Smooth muscle cell (in vitro differentiated cells): ENCODE measurements around the gene KCNAB1. TPM values are rescaled to one million over a fixed set of nuclear protein-coding genes. Genes with fewer than 3 reads are reported as not detected.

Experiments used
- DNase-seq: peaks from one replicate; lab custom pipeline; 2025; ENCODE audit not compliant: unreplicated experiment; lab: John Stamatoyannopoulos, UW
- H2AFZ ChIP-seq: fragments of 200-600 bp; sonication (generic); 2 replicates; pipeline ENCODE4 v1.6.0; 2016; ENCODE audit warnings: antibody characterized with exemption, low read depth, mild to moderate bottlenecking
- H3F3A ChIP-seq: fragments of 200-600 bp; sonication (generic); 2 replicates; pipeline ENCODE4 v1.6.0; 2017; ENCODE audit warnings: antibody characterized with exemption, low read depth
- H3K27ac ChIP-seq: fragments of 200-600 bp; sonication (generic); 2 replicates; pipeline ENCODE4 v1.5.1; 2016; ENCODE audit warnings: low read depth, mild to moderate bottlenecking
- H3K27me3 ChIP-seq: fragments of 200-600 bp; sonication (generic); 2 replicates; pipeline ENCODE4 v1.6.1; 2016; ENCODE audit warnings: low read depth, mild to moderate bottlenecking
- H3K36me3 ChIP-seq: fragments of 200-600 bp; sonication (generic); 2 replicates; pipeline ENCODE4 v1.5.1; 2016; ENCODE audit warnings: low read depth
- H3K4me1 ChIP-seq: fragments of 200-600 bp; sonication (generic); 2 replicates; pipeline ENCODE4 v1.5.1; 2016; ENCODE audit warnings: low read depth
- H3K4me2 ChIP-seq: fragments of 200-600 bp; sonication (generic); 2 replicates; pipeline ENCODE4 v1.6.0; 2016; ENCODE audit warnings: mild to moderate bottlenecking
- H3K4me3 ChIP-seq: fragments of 200-600 bp; sonication (generic); 2 replicates; pipeline ENCODE4 v1.5.1; 2016; ENCODE audit warnings: mild to moderate bottlenecking
- H3K79me2 ChIP-seq: fragments of 200-600 bp; sonication (generic); 2 replicates; pipeline ENCODE4 v1.6.0; 2016; ENCODE audit warnings: low read depth, mild to moderate bottlenecking
- H3K9ac ChIP-seq: fragments of 200-600 bp; sonication (generic); 2 replicates; pipeline ENCODE4 v1.6.0; 2016; ENCODE audit warnings: low read depth
- H3K9me3 ChIP-seq: fragments of 200-600 bp; sonication (generic); replicated peaks from 2 replicates; pipeline ENCODE4 v1.5.1; 2016; ENCODE audit warnings: low read depth
- H4K20me1 ChIP-seq: fragments of 200-600 bp; sonication (generic); 2 replicates; pipeline ENCODE4 v1.6.0; 2016; ENCODE audit warnings: low read depth
- WGBS: methylation state at CpG from one replicate; pipeline ENCODE4 v1.1.7; 2016; ENCODE audit warnings: low lambda C conversion rate; 5-methylcytosine and 5-hydroxymethylcytosine counted together
- polyA plus RNA-seq: library from polyadenylated mRNA; unstranded; fragments of >200 nt; fragmentation: Nextera tagmentation; extraction: Ambion mirVana; gene quantifications from 2 replicates; pipeline ENCODE4 v1.2.1, GENCODE V29; 2016
- total RNA-seq: library from RNA; depleted of rRNA; stranded (reverse); fragments of >200 nt; gene quantifications from 2 replicates; pipeline ENCODE4 v1.2.3, GENCODE V29; 2014
- TF ChIP-seq, protein P1 (sequence below): fragments of 200-600 bp; sonication (generic); IDR thresholded peaks from 2 replicates; pipeline ENCODE4 v1.5.1; 2017; ENCODE audit warnings: borderline replicate concordance, mild to moderate bottlenecking, antibody characterized with exemption; ENCODE audit not compliant: insufficient read depth, poor library complexity, severe bottlenecking

Gene KCNAB1
- total and polyA plus RNA-seq, 2 experiments from 2014 or later: 0.36 to 1.0 TPM

DNA sequence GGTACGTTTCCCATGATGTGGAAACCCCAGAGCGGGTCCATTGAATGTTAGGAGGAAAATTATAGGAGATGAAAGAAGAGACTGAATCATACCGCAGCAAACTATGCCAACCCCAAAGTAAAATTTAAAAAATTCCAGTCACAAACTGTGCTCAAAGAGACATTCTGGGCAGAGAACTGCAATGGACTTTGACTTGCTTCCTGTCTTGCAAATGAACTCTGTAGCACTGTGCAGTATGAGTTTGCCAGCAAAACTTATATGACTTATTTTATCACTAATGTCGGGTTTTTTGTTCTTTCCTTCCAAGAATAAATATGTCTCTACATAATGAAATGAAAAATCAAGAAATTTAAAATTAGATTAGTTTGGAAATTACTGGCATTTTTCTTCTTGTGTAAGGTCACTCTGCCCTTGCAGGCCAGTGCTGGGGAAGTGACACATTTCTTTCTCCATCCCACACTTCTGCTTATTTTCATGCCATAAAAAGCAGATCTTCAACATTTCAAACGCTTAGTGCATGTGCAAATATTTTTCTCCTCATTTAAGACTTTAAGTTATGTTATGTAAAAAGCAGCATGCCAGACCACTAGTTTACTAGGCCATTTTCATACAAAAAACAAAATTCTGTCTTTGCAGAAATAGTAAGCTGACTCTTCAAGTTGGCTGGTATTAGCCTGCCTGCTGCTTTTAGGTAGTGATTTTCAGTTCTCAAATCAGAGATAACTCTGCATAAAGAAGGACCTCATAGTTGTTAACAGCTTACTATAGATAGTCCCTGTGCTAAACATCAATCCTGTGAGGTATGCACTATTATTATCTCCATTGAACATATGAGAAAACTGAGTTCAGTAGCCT, 466.8 kb downstream of the KCNAB1 start:
- H3K79me2 ChIP-seq: no peaks in the 10 kb centered on the region

GRCh38 chr3:156587760-156588069, 467.3 kb downstream of the KCNAB1 start:
- H3K27ac ChIP-seq: no peak overlapping the region
- H3K4me3 ChIP-seq: no peak overlapping the region
- TF ChIP-seq, protein P1, sequence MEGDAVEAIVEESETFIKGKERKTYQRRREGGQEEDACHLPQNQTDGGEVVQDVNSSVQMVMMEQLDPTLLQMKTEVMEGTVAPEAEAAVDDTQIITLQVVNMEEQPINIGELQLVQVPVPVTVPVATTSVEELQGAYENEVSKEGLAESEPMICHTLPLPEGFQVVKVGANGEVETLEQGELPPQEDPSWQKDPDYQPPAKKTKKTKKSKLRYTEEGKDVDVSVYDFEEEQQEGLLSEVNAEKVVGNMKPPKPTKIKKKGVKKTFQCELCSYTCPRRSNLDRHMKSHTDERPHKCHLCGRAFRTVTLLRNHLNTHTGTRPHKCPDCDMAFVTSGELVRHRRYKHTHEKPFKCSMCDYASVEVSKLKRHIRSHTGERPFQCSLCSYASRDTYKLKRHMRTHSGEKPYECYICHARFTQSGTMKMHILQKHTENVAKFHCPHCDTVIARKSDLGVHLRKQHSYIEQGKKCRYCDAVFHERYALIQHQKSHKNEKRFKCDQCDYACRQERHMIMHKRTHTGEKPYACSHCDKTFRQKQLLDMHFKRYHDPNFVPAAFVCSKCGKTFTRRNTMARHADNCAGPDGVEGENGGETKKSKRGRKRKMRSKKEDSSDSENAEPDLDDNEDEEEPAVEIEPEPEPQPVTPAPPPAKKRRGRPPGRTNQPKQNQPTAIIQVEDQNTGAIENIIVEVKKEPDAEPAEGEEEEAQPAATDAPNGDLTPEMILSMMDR: no peak
- 68% methylated on average over 1 of the region's 1 CpG for WGBS
- H2AFZ ChIP-seq: no peak overlapping the region
- H3K4me2 ChIP-seq: no peak overlapping the region
- H3K36me3 ChIP-seq: no peaks in the 10 kb centered on the region
- no peak for DNase-seq
- H3F3A ChIP-seq: no peaks in the 10 kb centered on the region
- H3K9me3 ChIP-seq: no peaks in the 10 kb centered on the region
- no peaks in the 10 kb centered on the region for H3K79me2 ChIP-seq
- H3K4me1 ChIP-seq: no peaks in the 10 kb centered on the region
- H3K27me3 ChIP-seq: no peaks in the 10 kb centered on the region
- no peak overlapping the region for H3K9ac ChIP-seq
- no peaks in the 10 kb centered on the region for H4K20me1 ChIP-seq

More for the DNA sequence above, 466.8 kb downstream of the KCNAB1 start:
- TF ChIP-seq, protein P1: no peak
- Histone ChIP-seq H3K36me3 (no peaks in the 10 kb centered on the region), H3K9ac (no peak overlapping the region), H3K9me3 (no peaks in the 10 kb centered on the region), H3K4me3 (no peak overlapping the region), H3K4me2 (no peak overlapping the region), H4K20me1 (no peaks in the 10 kb centered on the region), H3K4me1 (no peaks in the 10 kb centered on the region), H3F3A (no peaks in the 10 kb centered on the region), H3K27ac (no peak overlapping the region), H2AFZ (no peak overlapping the region), H3K27me3 (no peaks in the 10 kb centered on the region)
- DNase-seq: no peak
- 76% methylated on average over 5 of the region's 5 CpGs for WGBS

Other genes starting within 250 kb of the KCNAB1 start
- gene GMPS, start 249.9 kb upstream of the KCNAB1 start, total RNA-seq: 52.1 and 72.9 TPM in 2 replicates
- 57.3 and 64.5 TPM in 2 replicates for gene GMPS, start 249.9 kb upstream of the KCNAB1 start, polyA plus RNA-seq